Esophagus squamous epithelium (tissue), 4 donors: ENCODE data around the gene RRBP1.

Source experiments
- CTCF ChIP-seq, 6 experiments: fragments of 450-650 bp in 4 of 6; fragments of 200-600 bp in 2 of 6; sonication (generic) in 2 of 6; IDR thresholded peaks; one replicate each; pipeline ENCODE4 v1.5.1; 2016 to 2019; ENCODE audit warnings: antibody characterized with exemption in 6 of 6, mild to moderate bottlenecking in 4 of 6, moderate library complexity in 4 of 6
- POLR2A ChIP-seq, 4 donors: fragments of 450-650 bp; IDR thresholded peaks; one replicate each; pipeline ENCODE4 v1.6.1; 2017; ENCODE audit warnings: antibody characterized with exemption in 4 of 4, mild to moderate bottlenecking in 4 of 4, moderate library complexity in 3 of 4

- TF ChIP-seq POLR2A (IDR thresholded peaks at IDR 0.05) (no peak), CTCF (IDR thresholded peaks at IDR 0.05) (no peak)
Measured at GRCh38 chr20:17633221-17633849, 48.7 kb downstream of the RRBP1 start.
